ENCODE results near the gene SMYD3. TPM values are rescaled to one million over a fixed set of nuclear protein-coding genes. Genes with fewer than 3 reads are reported as not detected.

The SMYD3 gene
- total and polyA plus RNA-seq, 9 of the 15 experiments (the other 6 are each of a cell fraction or from before 2014, with no cell fraction given), result 128 to 440 (median 197) TPM

DNA sequence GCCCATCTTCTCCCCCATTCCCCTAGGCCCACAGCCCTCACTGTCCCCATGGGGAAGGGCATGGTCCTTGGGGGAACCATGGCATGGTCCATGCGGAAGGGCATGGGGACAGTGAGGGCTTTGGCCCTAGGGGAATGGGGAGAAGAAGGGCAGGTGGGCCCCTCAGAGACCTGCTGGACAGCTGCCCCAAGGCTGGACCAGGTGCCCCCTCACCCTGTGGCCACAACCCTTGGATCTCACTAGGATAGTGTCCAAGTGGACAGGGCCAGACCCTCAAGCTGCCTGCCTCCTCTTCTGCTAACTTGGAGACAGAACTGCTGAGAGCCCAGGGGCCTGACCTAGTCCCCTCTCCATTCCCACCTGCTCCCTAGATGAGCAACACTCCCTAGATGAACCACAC lies 12.4 kb upstream of the SMYD3 start:
- H3K9me3 ChIP-seq (replicated peaks; ENCODE audit: control insufficient read depth, insufficient read depth, low read depth, low read length), result peaks cover 26% of the 10 kb centered on the region
- H3K4me2 ChIP-seq (ENCODE audit: insufficient read depth, low read length), result no peak overlapping the region
- TF ChIP-seq, protein P1, sequence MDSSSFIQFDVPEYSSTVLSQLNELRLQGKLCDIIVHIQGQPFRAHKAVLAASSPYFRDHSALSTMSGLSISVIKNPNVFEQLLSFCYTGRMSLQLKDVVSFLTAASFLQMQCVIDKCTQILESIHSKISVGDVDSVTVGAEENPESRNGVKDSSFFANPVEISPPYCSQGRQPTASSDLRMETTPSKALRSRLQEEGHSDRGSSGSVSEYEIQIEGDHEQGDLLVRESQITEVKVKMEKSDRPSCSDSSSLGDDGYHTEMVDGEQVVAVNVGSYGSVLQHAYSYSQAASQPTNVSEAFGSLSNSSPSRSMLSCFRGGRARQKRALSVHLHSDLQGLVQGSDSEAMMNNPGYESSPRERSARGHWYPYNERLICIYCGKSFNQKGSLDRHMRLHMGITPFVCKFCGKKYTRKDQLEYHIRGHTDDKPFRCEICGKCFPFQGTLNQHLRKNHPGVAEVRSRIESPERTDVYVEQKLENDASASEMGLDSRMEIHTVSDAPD (CRISPR knock-in tag; IDR thresholded peaks at IDR 0.05), result no peak
- TF ChIP-seq MEIS2 (IDR thresholded peaks at IDR 0.05; ENCODE audit: partially characterized antibody) (no peak), POLR3G (IDR thresholded peaks at IDR 0.05; ENCODE audit: extremely low read depth, insufficient read length, insufficient replicate concordance) (no peak), CREB1 (IDR thresholded peaks at IDR 0.05) (no peak), CREB1 (CRISPR knock-in tag; IDR thresholded peaks at IDR 0.05) (no peak)
- TF ChIP-seq, protein P2, sequence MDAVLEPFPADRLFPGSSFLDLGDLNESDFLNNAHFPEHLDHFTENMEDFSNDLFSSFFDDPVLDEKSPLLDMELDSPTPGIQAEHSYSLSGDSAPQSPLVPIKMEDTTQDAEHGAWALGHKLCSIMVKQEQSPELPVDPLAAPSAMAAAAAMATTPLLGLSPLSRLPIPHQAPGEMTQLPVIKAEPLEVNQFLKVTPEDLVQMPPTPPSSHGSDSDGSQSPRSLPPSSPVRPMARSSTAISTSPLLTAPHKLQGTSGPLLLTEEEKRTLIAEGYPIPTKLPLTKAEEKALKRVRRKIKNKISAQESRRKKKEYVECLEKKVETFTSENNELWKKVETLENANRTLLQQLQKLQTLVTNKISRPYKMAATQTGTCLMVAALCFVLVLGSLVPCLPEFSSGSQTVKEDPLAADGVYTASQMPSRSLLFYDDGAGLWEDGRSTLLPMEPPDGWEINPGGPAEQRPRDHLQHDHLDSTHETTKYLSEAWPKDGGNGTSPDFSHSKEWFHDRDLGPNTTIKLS (IDR thresholded peaks at IDR 0.05; ENCODE audit: borderline replicate concordance, low read depth), result no peak
- no CpG with 5 or more reads among the region's 1 CpG for WGBS (ENCODE audit: insufficient coverage, low coverage, missing lambda C conversion rate)
- in situ Hi-C loops (cut with MboI) (no loop called here), intact Hi-C loops (cut with micrococcal nuclease) (no loop called here)
- H3K27ac ChIP-seq (ENCODE audit: extremely low read depth, low read depth, low read length), result no peak overlapping the region
- peaks cover 0 to 6% of the 10 kb centered on the region in 2 experiments; a peak in 1 of 5 replicates for H3K4me1 ChIP-seq (replicated peaks in 1 of 2; ENCODE audit: control insufficient read depth in 2 of 2, insufficient read depth in 2 of 2, low read length in 2 of 2)
- no peaks in the 10 kb centered on the region for H3K36me3 ChIP-seq (ENCODE audit: control insufficient read depth, insufficient read depth, low read length)
- H3K9ac ChIP-seq (ENCODE audit: insufficient read depth in 1 of 2, low read depth in 2 of 2, low read length in 2 of 2), result no peak overlapping the region
- no TSS peak for BruUV-seq (replicated peaks)
- H3K27me3 ChIP-seq (ENCODE audit: control insufficient read depth in 2 of 2, insufficient read depth in 2 of 2, low read length in 2 of 2), result peaks cover 0 to 41% of the 10 kb centered on the region in 2 experiments; a peak in 2 of 5 replicates
- DNase-seq (ENCODE audit: extremely low read depth in 1 of 4, low spot score in 3 of 4) (no peak), ATAC-seq (no peak), FAIRE-seq (no peak)
- CTCF ChIA-PET (ENCODE audit: low intra/inter-chr PET ratio), result no interaction called here
- H2AFZ ChIP-seq (ENCODE audit: low read depth, low read length), result no peak overlapping the region
- no peaks in the 10 kb centered on the region for H3K9me1 ChIP-seq (ENCODE audit: control insufficient read depth, insufficient read depth, low read length)
- H4K20me1 ChIP-seq (replicated peaks; ENCODE audit: control insufficient read depth, insufficient read depth, low read length), result no peaks in the 10 kb centered on the region
- POLR2A ChIA-PET, result no interaction called here
- no peaks in the 10 kb centered on the region for H3K79me2 ChIP-seq (ENCODE audit: control insufficient read depth, insufficient read depth, low read length)
- H3K4me3 ChIP-seq, result no peak overlapping the region

Data from K562 (cell line).